HG03045 (cell line): Measurements from ENCODE around the gene EREG.

Source experiments
- ATAC-seq: cut with Tn5 transposase; IDR thresholded peaks from one replicate; pipeline ENCODE4 v1.9.1; 2021; ENCODE audit warnings: mild to moderate bottlenecking, moderate library complexity; ENCODE audit not compliant: unreplicated experiment

EREG gene

GRCh38 chr4:74364652-74365491, at the start of gene EREG:
Gene EREG (plus strand): TSS chr4:74365145. CDS start chr4:74365309, 164 bp downstream.
- ATAC-seq: peak; percentile 53

DNA sequence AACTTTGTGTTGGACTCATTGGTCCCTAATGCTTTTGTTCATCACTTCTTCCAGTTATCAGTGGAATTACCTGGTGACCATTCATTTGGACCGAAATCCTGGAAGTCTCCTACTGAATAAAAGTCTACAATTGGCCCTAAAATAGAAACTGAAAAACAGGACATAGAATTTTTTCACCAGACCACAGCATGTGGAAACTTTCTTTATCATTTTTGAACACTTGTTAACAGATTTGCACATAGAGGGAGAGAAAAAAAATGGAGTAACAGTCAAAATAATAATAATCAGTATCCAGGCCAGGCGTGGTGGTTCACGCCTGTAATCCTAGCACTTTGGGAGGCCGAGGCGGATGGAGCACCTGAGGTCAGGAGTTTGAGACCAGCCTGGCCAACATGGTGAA, 49.6 kb upstream of the EREG start:
- ATAC-seq: no peak

GRCh38 chr4:74316397-74316796, 48.5 kb upstream of the EREG start:
- ATAC-seq: no peak

- ATAC-seq: no peak
Measured at GRCh38 chr4:74317616-74318246, 47.2 kb upstream of the EREG start.

GRCh38 chr4:74318276-74318675, 46.7 kb upstream of the EREG start:
- no peak for ATAC-seq

DNA sequence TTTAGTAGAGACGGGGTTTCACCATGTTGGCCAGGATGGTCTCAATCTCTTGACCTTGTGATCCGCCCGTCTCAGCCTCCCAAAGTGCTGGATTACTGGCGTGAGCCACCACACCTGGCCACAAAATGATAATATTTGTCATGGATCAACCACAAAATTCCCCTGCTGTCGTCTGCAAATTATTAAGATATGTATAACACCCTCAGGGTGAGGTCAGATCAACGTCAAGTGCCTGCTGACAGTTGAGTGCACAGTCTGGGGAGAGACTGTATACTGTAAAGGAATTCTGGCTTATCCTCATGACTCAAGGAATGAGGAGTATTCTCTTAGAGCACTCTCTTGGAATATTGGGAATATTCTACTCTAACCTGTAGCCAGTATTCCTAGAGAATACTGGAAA, 45.5 kb upstream of the EREG start:
- no peak for ATAC-seq

GRCh38 chr4:74320559-74321118, 44.3 kb upstream of the EREG start:
- ATAC-seq: peak; percentile 65

DNA sequence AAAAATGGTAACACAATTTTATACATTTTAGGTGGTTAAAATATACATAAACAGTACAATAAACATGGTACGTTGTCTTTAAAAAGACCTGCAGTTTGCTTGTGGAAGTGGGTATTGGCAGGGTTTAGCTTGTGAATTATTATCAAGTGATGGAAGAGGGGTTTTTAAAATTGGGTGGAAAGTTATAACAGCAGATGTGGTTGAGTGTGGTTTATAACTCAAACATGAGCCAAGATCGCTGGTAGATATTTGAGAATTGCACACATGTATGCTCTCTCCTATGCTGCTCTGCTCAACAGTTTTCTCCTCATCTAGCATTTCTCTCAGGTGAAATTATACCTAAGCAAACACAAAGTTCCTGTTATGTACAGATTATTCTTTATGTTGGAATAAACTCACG, 42.6 kb upstream of the EREG start:
- no peak for ATAC-seq

DNA sequence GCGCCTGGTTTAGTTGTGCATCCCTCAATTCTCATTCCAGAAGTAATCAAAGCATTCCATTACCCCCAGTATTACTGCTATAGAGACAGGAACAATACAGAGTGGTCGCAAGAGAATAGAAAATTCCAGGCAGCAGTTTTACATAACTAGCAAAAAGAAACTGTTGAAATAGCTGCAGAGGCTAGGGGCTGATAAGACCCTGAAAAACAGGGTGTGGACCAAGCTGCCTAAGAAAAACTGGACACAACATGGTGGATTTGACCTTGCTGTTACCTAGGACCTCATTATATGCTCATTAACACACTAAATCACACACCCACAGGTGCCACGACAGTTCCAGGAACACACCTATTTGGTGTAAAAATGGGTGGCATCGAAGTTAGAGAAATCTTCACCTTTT, 41.3 kb upstream of the EREG start:
- no peak for ATAC-seq

DNA sequence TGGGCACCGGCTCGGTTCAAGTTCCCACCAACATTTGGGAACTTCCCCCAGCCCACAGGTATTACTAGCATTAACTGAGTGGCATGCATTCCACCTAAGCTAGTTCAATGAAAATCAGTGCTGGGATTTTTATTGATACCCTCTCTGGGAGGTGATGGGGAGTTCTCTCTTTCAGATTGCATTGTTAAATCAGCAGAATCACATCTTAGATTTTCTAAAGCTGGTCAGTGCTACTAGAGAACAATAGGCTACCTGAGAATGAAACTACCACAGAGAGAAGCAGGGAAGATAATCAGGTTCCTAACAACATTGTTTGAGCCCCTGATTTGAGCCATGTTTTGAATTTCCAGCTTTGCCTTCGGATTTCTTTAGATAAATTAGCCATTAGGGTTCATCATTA, 40.7 kb upstream of the EREG start:
- ATAC-seq: no peak

- no peak for ATAC-seq
Measured at GRCh38 chr4:74325886-74326285, 39.1 kb upstream of the EREG start.

DNA sequence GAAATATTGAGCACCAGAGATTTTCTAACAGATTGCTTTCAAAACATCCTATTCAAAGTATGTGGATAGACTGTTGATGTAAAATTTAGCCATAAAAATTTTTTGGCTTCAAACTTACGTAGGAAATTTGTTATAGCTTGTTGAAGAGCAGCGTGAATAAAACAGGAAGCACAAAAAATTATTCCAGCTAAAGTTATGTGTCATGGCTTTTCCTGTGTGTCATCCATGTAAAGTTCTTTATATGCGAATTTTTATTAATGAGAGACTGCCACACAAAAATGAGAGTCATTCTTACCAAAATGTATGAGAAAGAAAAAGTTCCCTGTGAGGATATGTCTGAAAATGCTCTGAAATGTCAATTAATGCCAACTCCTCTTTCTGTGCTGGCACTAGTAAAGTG, 37.2 kb upstream of the EREG start:
- no peak for ATAC-seq

DNA sequence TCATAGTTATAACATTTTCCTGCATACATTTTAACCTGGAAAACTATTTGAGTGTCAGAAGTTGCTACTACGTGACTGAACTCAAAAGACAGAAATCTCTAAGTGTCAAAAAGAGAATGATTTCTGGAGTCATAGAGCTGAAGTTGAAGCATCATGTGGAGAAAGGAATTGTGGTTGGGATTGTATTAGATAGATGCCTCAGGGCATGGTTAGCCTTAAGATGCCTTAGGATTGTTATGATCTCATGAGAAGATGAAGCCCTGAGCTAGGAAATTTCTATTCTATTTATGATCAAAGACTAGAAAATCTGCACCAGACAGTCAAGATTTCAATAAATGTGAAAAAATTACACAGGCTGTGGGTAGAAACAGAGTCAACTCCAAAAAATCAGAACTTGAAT, 36.4 kb upstream of the EREG start:
- no peak for ATAC-seq

DNA sequence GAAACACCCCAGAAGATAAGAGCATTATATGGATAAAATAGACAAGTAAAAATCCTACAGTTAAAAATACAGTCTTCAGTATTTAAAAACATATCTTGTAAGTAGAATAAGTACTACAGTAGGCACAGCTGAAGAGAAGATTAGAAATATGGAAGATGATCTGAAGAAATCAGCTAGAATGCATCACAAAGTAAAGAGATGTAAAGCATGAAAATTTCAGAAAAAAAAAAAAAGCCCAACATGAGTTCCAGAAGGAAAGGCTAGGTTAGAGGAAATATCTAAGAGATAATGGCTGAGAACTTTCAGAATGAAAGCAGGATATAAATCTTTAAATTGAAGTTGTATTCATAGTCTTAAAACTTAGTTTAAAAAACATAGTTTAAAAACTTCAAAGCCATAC, 35.6 kb upstream of the EREG start:
- ATAC-seq: no peak

DNA sequence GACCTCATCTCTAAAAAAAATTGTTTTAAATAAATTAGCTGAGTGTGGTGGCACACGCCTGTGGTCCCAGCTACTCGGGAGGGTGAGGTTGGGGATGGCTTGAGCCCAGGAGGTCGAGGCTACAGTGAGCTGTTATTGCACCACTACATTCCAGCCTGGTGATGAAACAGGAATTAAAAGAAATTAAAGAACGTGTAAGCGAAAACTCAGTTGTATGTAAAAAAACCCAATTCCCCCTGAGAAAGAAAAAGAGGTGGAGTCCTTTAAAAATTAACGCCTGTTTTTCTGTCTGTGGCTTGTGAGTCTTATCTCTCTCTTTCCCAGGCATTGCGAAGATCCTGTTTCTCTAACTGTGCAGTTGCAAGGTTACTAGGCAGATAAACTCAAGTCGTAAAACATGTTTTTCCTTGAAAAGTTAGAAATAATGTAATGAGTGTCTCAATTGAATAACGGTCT, 34.6 kb upstream of the EREG start:
- no peak for ATAC-seq

- no peak for ATAC-seq
Measured at GRCh38 chr4:74331252-74331651, 33.7 kb upstream of the EREG start.

DNA sequence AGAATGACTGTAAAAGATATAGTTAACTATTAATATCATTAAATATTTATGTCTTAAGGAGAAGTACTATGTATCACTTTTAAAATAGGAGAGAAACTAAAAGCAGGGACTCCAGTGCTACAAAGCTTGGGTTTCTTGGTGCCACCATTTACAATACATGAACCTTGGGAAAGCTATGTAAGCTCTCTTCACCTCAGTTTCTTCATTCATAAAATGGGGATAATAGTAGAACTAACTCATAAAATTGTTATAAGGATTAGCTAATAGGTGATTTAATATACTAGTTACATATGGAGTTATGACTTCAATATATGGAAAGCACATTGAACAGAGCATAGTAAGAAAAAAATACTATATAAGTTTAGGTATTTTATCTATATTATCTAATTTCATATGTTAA, 33.0 kb upstream of the EREG start:
- ATAC-seq: no peak

DNA sequence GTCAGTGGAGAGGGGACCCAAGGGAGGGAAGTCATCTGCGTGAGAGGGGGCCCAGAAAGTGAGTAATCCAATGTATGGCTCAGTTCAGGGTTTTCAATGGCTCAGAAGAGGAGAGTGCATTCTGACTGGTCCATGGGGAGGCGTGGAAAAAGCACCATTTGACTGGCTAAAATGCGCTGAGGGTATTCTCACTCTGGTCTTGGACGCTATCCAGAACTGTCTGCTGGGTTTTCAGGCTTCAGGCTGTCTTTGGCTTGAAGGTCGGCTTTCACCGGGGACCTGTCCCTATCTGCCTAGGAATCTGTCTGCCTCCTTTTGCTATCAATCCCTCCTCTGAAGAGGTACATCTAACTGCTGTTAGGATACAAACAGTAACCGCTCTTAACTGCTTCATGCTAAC, 30.3 kb upstream of the EREG start:
- ATAC-seq: no peak

DNA sequence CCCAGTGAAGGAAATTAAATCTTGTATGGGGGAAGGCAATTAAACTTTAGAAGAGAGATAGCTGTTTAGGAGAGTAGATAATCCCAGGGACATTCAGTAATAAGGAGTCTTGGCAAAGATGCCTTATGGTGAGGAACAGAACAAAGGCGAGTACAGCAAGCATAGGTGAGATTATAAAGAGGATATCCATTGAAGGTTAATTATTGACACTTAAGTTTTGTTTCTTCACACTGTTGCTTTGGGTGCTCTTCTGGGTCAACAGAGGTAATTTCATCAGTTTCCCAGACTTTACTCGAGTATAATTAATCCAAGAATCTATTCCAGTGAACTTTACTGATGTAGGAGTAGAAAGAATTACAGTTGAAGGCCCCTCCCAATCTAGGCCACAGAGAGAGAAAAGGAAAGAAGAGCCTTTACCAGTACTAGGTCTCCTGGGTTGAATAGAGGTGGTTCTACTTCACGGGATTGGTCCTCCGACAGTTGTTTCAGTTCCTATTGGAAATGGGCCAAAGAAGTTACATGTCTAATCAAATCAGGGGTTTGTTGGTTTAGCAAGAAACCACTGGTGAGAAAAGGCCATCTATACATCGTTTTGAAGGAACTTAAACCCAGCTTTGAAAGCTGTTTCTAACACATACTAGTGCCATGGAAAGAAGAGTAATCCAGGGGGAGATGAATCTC, 29.5 kb upstream of the EREG start:
- ATAC-seq: peak; percentile 67

- ATAC-seq: no peak
Measured at GRCh38 chr4:74338792-74339333, 26.1 kb upstream of the EREG start.

DNA sequence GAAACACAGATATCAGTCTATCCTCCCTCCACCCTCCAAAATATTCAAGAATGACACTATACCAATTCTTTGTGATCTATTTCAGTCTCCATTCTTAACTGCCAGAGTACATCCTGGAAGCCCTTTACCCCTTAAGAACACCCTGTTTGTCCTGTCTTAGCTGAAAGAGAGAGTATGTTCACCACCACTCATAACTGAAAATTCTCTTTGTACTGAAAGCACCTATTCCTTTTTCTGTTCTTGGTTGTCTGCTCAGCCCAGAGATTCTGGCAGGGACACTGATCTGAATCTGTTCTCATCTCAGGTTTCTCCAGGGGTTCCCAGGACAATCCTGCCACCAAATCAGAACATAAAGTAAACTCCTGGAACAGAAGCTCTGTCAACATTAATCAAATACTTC, 25.4 kb upstream of the EREG start:
- ATAC-seq: no peak
